Subcutaneous abdominal adipose tissue (tissue), 5 donors: Measurements from ENCODE around the gene TRIM31.

Experiments
- H3K27ac ChIP-seq: one replicate; pipeline ENCODE4 v1.7.0; 2013; ENCODE audit warnings: low read depth, mild to moderate bottlenecking, inconsistent platforms, low read length, moderate library complexity
- H3K27me3 ChIP-seq, 5 donors: one replicate each; pipeline ENCODE4 v1.7.0; 2013; ENCODE audit warnings: low read length in 5 of 5, inconsistent platforms in 1 of 5; ENCODE audit not compliant: control insufficient read depth in 5 of 5, insufficient read depth in 4 of 5
- H3K36me3 ChIP-seq, 5 donors: one replicate each; pipeline ENCODE4 v1.7.0; 2013; ENCODE audit warnings: low read length in 5 of 5; ENCODE audit not compliant: control insufficient read depth in 5 of 5, insufficient read depth in 5 of 5
- H3K4me1 ChIP-seq, 5 donors: one replicate each; pipeline ENCODE4 v1.7.0; 2013; ENCODE audit warnings: low read length in 5 of 5, mild to moderate bottlenecking in 3 of 5, moderate library complexity in 1 of 5; ENCODE audit not compliant: control insufficient read depth in 5 of 5, insufficient read depth in 5 of 5
- H3K4me3 ChIP-seq, 5 donors: one replicate each; pipeline ENCODE4 v1.7.0; 2013; ENCODE audit warnings: low read length in 5 of 5, low read depth in 1 of 5
- H3K9ac ChIP-seq, 5 donors: one replicate each; pipeline ENCODE4 v1.7.0; 2013; ENCODE audit warnings: low read length in 5 of 5, mild to moderate bottlenecking in 4 of 5, moderate library complexity in 3 of 5
- H3K9me3 ChIP-seq, 5 donors: one replicate each; pipeline ENCODE4 v1.7.0; 2013; ENCODE audit warnings: low read length in 5 of 5; ENCODE audit not compliant: control insufficient read depth in 5 of 5
- donor health status: healthy.
- donor health status: healthy.
- donor health status: healthy.
- donor health status: healthy.
- donor health status: healthy.

The TRIM31 gene, protein sequence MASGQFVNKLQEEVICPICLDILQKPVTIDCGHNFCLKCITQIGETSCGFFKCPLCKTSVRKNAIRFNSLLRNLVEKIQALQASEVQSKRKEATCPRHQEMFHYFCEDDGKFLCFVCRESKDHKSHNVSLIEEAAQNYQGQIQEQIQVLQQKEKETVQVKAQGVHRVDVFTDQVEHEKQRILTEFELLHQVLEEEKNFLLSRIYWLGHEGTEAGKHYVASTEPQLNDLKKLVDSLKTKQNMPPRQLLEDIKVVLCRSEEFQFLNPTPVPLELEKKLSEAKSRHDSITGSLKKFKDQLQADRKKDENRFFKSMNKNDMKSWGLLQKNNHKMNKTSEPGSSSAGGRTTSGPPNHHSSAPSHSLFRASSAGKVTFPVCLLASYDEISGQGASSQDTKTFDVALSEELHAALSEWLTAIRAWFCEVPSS

DNA sequence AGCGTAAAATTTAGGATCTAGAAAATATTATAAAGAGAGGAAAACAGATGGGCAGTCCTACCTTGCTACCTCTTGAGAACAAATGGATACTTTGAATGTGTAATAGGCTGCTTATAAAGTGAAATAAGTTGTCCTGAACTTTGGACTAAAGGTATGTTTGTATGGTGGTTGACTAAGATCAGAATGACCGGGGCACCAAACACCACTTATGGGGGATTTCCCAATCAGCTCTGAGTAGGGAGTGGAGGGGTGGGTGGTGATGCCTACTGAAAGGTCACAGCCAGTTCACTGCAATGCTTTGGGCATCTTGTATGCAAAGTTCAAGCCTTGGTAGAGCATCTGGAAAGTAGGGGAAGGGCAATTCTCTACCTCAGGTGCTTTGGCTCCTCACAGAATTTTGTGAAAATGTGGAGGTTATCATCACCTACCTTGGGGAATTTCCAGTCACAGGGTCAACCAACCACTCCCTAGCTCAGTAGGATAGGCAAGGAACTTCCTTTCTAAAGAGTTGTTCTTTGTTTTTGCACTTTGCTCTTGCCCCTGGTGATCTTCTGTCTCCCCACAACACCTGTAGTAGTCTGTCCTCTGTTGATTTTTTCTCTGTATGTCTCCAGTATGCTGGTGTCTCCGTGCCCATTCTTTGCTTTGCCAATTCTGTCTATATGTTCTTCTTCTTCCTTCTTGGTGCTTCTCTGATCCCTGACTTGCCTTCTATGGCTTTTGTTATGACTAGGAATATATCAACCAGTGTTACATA lies at the start of gene TRIM31:
TSS of gene TRIM31 (minus strand) at position 88 of the 757 bp plus-strand sequence. CDS start 285 bp downstream, outside the sequence.
- H3K27ac ChIP-seq: no peak within 1 kb of the TSS
- H3K9me3 ChIP-seq: no peaks in the 10 kb centered on the region
- no peaks in the 10 kb centered on the region for H3K36me3 ChIP-seq
- no peaks in the 10 kb centered on the region for H3K4me1 ChIP-seq
- H3K4me3 ChIP-seq: no peak within 1 kb of the TSS
- H3K27me3 ChIP-seq: peaks cover 17 to 41% (median 34%) of the 10 kb centered on the region in 5 donors
- no peak within 1 kb of the TSS for H3K9ac ChIP-seq

DNA sequence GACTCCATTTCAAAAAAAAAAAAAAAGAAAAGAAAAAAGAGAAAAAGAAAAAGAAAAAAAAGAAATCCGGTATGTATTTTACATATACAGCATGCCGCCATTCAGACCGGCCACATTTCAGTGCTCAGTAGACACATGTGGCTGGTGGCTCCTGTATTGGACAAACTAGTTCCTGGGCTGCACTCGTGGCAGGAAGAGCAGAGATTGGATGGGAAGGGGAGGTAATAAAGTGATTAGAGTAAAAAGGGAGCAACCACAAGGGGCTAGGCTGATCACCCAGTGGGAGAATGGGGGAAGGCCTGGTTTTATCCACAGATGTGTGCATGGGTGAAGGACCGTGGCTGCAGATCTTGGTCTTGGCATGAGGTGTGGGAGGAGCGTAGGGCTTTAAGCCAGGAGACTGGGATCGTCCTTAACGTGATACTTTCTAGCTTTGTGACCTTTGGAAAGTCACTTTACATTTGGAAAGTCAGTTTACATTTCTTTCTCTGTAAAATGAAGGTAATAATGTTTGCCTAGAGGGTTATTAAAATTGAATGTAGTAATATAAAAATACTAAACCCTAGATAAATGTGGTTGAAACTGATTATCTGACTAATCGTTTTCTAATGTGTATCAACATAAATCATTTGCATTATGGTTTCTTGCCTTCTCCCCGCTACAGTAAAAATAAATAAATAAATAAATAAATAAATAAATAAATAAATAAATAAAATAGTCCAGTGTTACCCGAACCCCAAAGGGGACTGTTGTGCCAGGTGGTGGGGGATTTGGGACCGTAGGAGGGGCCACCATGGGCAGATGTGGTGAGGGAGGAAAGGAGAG lies 49.6 kb upstream of the TRIM31 start:
- Histone ChIP-seq H3K36me3 (no peaks in the 10 kb centered on the region), H3K9me3 (no peaks in the 10 kb centered on the region), H3K9ac (no peak overlapping the region), H3K27me3 (peaks cover 4 to 19% (median 6%) of the 10 kb centered on the region in 5 donors), H3K4me3 (no peak overlapping the region), H3K4me1 (peaks cover 0 to 2% (median 0%) of the 10 kb centered on the region in 5 donors), H3K27ac (no peak overlapping the region)

DNA sequence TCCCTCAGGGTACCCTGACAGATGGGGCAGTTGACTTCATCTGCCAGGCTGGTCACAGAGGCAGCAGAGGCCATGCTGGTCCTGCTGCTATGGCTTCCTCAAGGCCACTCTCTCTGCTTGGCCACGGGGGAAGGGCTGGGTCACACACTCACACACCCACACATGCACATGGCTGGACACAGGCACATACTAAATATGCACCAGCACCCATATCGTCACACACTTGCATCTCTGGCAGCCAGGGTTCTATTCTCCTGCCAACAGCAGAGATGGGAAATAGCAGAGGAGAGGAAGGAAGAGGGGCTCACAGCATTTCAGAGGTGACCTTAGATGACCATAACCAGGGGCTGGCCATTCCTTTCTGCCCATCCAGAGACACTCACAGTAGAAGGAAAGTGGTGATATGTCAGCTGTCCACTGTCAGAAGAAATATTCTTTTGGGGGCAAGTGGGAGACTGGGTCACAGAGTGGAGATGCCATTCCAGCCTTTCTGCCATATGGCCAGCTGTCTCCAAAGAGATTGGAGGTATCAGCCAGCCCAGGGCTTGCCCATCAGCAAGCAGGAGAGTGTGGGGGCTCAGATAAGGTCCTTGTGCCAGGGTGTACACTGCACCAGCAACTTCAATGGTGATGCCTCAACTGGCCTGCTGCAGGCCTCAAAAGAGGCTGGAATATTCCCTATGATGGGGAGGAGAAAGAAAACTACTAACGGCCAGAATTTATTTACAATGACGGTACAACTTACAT lies 48.1 kb upstream of the TRIM31 start, which contains the start of gene TRIM10:
TSS of gene TRIM10 (minus strand) at position 427 of the 747 bp plus-strand sequence. CDS start at position 74, 353 bp downstream.
- Histone ChIP-seq H3K4me3 (no peak within 1 kb of the TSS), H3K9ac (no peak within 1 kb of the TSS), H3K36me3 (no peaks in the 10 kb centered on the region), H3K9me3 (no peaks in the 10 kb centered on the region), H3K27me3 (peaks cover 4 to 17% (median 6%) of the 10 kb centered on the region in 5 donors), H3K4me1 (peaks cover 0 to 10% (median 6%) of the 10 kb centered on the region in 5 donors), H3K27ac (no peak within 1 kb of the TSS)

DNA sequence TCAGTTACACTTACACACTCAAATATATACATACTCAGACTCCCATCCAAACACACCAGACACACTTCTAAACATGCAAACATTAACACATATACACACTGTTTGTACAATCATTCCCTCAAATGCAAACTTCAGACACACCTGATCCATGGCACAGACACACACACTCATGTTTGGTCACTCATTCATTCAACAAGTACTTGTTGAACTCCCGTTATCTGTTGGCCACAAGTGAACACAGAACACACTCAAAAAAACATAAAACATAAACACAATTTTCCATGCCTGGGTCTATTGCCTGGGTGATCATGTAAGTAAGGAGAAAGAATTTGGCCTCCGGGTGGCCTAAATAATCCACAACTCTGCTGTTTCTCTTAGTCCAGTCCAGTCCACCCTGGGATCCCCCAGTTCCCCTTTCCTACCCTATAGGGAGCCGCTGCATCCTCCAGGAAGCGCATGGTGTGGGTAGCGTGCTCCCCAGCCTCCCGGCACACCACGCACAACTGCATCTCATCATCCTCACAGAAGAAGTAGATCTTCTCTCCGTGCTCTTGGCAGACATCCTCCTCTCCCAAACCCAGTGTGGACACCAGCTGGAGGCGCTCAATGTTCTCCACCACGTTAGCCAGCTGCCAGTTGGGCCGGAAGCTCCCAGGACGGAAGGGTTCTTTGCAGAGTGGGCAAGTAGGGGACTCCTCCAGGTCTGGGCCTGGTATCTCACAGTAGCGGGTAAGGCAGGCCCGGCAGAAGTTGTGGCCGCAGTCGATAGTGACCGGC lies 47.3 kb upstream of the TRIM31 start:
- Histone ChIP-seq H3K27me3 (peaks cover 4 to 17% (median 6%) of the 10 kb centered on the region in 5 donors), H3K36me3 (no peaks in the 10 kb centered on the region), H3K4me1 (peaks cover 0 to 12% (median 8%) of the 10 kb centered on the region in 5 donors), H3K4me3 (no peak overlapping the region), H3K9me3 (no peaks in the 10 kb centered on the region), H3K27ac (no peak overlapping the region), H3K9ac (no peak overlapping the region)

DNA sequence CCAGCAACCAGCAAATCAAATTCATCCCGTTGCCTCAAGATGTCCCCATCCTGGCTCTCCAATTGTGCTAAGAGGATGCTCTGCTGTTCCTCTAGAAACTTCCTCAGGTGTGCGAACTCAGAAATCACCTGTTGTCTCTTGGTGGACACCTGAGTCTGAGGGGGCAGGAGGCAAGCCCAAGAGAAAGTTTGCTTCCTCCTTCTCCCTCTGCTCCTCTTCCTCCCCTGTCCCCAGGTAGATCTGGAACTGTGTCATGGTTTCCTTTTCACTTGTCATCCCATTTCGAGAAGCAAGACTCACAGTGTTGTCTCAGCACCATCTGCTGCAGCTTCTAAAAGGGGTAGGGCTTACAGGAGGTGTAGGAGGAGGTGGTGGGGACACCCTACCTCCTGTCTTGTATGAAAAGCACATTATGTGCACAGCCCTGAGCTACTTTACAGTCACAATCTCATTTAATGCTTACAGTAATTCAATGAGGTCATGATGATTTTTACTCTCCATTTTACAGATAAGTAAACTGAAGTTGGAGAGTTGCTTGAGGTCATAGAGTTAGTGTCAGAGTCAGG lies 45.7 kb upstream of the TRIM31 start:
- Histone ChIP-seq H3K9me3 (no peaks in the 10 kb centered on the region), H3K36me3 (no peaks in the 10 kb centered on the region), H3K27me3 (peaks cover 3 to 18% (median 6%) of the 10 kb centered on the region in 5 donors), H3K27ac (no peak overlapping the region), H3K9ac (no peak overlapping the region), H3K4me1 (peaks cover 2 to 20% (median 11%) of the 10 kb centered on the region in 5 donors), H3K4me3 (no peak overlapping the region)

DNA sequence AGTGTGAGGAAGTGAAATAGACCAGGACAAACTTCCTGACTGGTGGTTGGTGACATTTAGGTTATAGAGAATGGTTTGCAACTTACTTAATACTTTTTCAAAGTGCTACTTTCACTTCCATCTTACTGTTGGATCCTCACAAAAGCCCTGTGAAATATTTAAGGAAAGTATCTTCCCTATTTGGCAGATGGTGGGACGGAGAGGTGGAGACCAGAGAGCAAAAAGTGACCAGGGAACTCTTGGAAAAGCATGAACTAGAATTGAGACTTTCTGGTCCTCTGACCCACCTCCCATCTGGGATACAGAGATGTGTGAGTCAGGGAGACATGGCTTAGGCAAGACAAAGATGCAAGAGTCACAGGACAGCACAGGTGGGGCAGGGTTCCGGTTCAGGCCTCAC lies 45.1 kb upstream of the TRIM31 start:
- no peaks in the 10 kb centered on the region for H3K9me3 ChIP-seq
- peaks cover 0 to 12% (median 2%) of the 10 kb centered on the region in 5 donors for H3K27me3 ChIP-seq

DNA sequence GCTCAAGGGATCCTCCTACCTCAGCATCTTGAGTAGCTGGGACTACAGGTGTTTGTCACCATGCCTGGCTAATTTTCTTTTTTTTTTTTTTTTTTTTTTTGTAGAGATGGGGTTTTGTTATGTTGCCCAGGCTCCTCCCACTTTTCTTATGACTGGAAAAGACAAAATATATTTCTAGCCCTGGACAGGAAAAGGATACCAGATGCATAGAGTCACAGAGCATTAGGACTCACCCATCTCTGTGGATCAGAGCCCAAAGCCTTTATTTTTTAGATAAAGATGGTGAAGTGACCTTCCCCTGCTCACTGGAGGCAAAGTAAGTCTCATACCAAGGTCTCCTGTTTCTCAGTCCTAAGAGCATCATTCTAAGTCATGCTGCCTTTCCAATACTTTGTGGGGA lies 44.7 kb upstream of the TRIM31 start:
- H3K4me1 ChIP-seq: peaks cover 2 to 17% (median 11%) of the 10 kb centered on the region in 5 donors
- no peak overlapping the region for H3K4me3 ChIP-seq
- H3K9me3 ChIP-seq: no peaks in the 10 kb centered on the region
- no peak overlapping the region for H3K27ac ChIP-seq
- peaks cover 0 to 12% (median 0%) of the 10 kb centered on the region in 5 donors for H3K27me3 ChIP-seq
- H3K9ac ChIP-seq: no peak overlapping the region
- H3K36me3 ChIP-seq: no peaks in the 10 kb centered on the region

More for the DNA sequence above, 45.1 kb upstream of the TRIM31 start:
- H3K4me3 ChIP-seq: no peak overlapping the region
- H3K27ac ChIP-seq: no peak overlapping the region
- peaks cover 2 to 17% (median 11%) of the 10 kb centered on the region in 5 donors for H3K4me1 ChIP-seq
- H3K9ac ChIP-seq: no peak overlapping the region
- no peaks in the 10 kb centered on the region for H3K36me3 ChIP-seq

DNA sequence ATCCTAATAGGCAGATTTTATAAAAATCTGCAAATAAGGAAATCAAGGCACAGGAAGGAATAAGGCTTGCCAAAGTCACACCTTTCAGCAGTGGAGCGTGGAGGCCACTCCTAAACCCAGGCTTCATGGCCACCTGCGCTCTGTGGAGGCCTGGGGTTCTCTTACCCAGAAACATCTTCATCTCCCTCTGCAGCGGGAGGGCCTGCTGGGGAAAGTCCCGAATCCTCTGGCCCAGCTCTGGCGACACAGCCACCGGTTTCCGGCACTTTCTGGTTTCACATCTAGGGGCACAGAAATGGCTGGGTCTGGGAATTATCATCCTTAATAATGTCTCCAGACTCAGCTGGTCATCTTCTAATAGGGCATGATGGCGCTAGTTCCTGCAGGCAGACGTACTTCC lies 43.9 kb upstream of the TRIM31 start:
- H3K27ac ChIP-seq: no peak overlapping the region

More for the DNA sequence above, 43.9 kb upstream of the TRIM31 start:
- H3K9ac ChIP-seq: no peak overlapping the region
- H3K27me3 ChIP-seq: peaks cover 0 to 12% (median 0%) of the 10 kb centered on the region in 5 donors
- no peak overlapping the region for H3K4me3 ChIP-seq
- H3K4me1 ChIP-seq: peaks cover 2 to 17% (median 11%) of the 10 kb centered on the region in 5 donors
- no peaks in the 10 kb centered on the region for H3K36me3 ChIP-seq
- no peaks in the 10 kb centered on the region for H3K9me3 ChIP-seq
